Activated T-helper 2 cell treated with anti-CD3 and anti-CD28 coated beads, Interferon-gamma antibody, Interleukin-2, Interleukin-4, amounts not matched to agents 10 μg/mL and 5 μg/mL and 100 μg/mL, durations not matched to agents 14 hours and 24 hours and 36 hours (primary cell): Measurements from ENCODE around the gene OLIG2. TPM values are rescaled to one million over a fixed set of nuclear protein-coding genes. Genes with fewer than 3 reads are reported as not detected.

Experiments
- DNase-seq: peaks from one replicate; pipeline ENCODE4 v3.0.0; 2021; ENCODE audit warnings: low spot score
- H3K27ac Mint-ChIP-seq: one replicate; pipeline ENCODE4 v1.8.0; 2021; ENCODE audit warnings: mixed read lengths
- H3K27me3 Mint-ChIP-seq: one replicate; pipeline ENCODE4 v1.8.0; 2021; ENCODE audit warnings: low read depth, mixed read lengths
- H3K36me3 Mint-ChIP-seq: one replicate; pipeline ENCODE4 v1.8.0; 2021; ENCODE audit warnings: low read depth, mixed read lengths
- H3K4me1 Mint-ChIP-seq: one replicate; pipeline ENCODE4 v1.8.0; 2021; ENCODE audit warnings: low read depth, mixed read lengths
- H3K4me3 Mint-ChIP-seq: one replicate; pipeline ENCODE4 v1.8.0; 2021; ENCODE audit warnings: low read depth, mild to moderate bottlenecking, moderate library complexity, mixed read lengths
- H3K9me3 Mint-ChIP-seq: one replicate; pipeline ENCODE4 v1.8.0; 2021; ENCODE audit warnings: mixed read lengths
- intact Hi-C: fragments of 100-400 bp; cut with micrococcal nuclease; formaldehyde crosslinking; loops from one replicate; pipeline ENCODE4 v1.15.1; 2023
- total RNA-seq: library from RNA; stranded (reverse); gene quantifications from 2 replicates; pipeline ENCODE4 v1.2.3, GENCODE V29; 2022

The OLIG2 gene
- total RNA-seq = not detected in 2 replicates

- intact Hi-C loops = loop anchor here (10.0 kb wide), 1 partner anchor 99 kb away; no protein-coding TSS in a partner anchor
- peak within 1 kb of the TSS; percentile 31 for H3K27ac Mint-ChIP-seq
- H3K9me3 Mint-ChIP-seq = no peaks in the 10 kb centered on the region
- no peak within 1 kb of the TSS for H3K4me3 Mint-ChIP-seq
- peaks cover 14% of the 10 kb centered on the region for H3K4me1 Mint-ChIP-seq
- H3K27me3 Mint-ChIP-seq = peaks cover 85% of the 10 kb centered on the region
- DNase-seq = no peak
- H3K36me3 Mint-ChIP-seq = peaks cover 2% of the 10 kb centered on the region
Observed at GRCh38 chr21:33025489-33026442, at the start of gene OLIG2. TSS of gene OLIG2 (plus strand) at chr21:33025935. CDS start at chr21:33026863, 928 bp downstream.

- intact Hi-C loops = no loop called here
- Mint-ChIP-seq H3K9me3 (no peaks in the 10 kb centered on the region), H3K27ac (no peak overlapping the region), H3K36me3 (no peaks in the 10 kb centered on the region), H3K4me1 (no peaks in the 10 kb centered on the region), H3K27me3 (peaks cover 23% of the 10 kb centered on the region), H3K4me3 (no peak overlapping the region)
- no peak for DNase-seq
Observed at GRCh38 chr21:32976791-32977190, 48.9 kb upstream of the OLIG2 start.

- Mint-ChIP-seq H3K9me3 (no peaks in the 10 kb centered on the region), H3K4me1 (no peaks in the 10 kb centered on the region), H3K4me3 (no peak overlapping the region), H3K27ac (no peak overlapping the region), H3K27me3 (peaks cover 23% of the 10 kb centered on the region), H3K36me3 (no peaks in the 10 kb centered on the region)
- no peak for DNase-seq
- intact Hi-C loops = no loop called here
Observed at GRCh38 chr21:32977216-32977615, 48.5 kb upstream of the OLIG2 start.

GRCh38 chr21:32978331-32979270, 47.1 kb upstream of the OLIG2 start:
- Mint-ChIP-seq H3K27ac (no peak overlapping the region), H3K9me3 (no peaks in the 10 kb centered on the region), H3K36me3 (no peaks in the 10 kb centered on the region), H3K27me3 (peaks cover 19% of the 10 kb centered on the region), H3K4me1 (no peaks in the 10 kb centered on the region), H3K4me3 (no peak overlapping the region)
- intact Hi-C loops = no loop called here
- no peak for DNase-seq

GRCh38 chr21:32979598-32980268, 46.0 kb upstream of the OLIG2 start:
- no peak overlapping the region for H3K4me3 Mint-ChIP-seq
- intact Hi-C loops = no loop called here
- peaks cover 17% of the 10 kb centered on the region for H3K27me3 Mint-ChIP-seq

GRCh38 chr21:32981096-32981495, 44.6 kb upstream of the OLIG2 start:
- no peak overlapping the region for H3K27ac Mint-ChIP-seq
- H3K4me3 Mint-ChIP-seq = no peak overlapping the region
- H3K4me1 Mint-ChIP-seq = no peaks in the 10 kb centered on the region
- H3K36me3 Mint-ChIP-seq = no peaks in the 10 kb centered on the region
- H3K9me3 Mint-ChIP-seq = no peaks in the 10 kb centered on the region
- no peak for DNase-seq
- peaks cover 17% of the 10 kb centered on the region for H3K27me3 Mint-ChIP-seq
- intact Hi-C loops = no loop called here

More at GRCh38 chr21:32979598-32980268, 46.0 kb upstream of the OLIG2 start:
- no peak overlapping the region for H3K27ac Mint-ChIP-seq
- H3K9me3 Mint-ChIP-seq = no peaks in the 10 kb centered on the region
- no peaks in the 10 kb centered on the region for H3K4me1 Mint-ChIP-seq
- no peaks in the 10 kb centered on the region for H3K36me3 Mint-ChIP-seq
- DNase-seq = no peak

GRCh38 chr21:32990666-32991065, 35.1 kb upstream of the OLIG2 start:
- Mint-ChIP-seq H3K4me3 (no peak overlapping the region), H3K27me3 (peaks cover 40% of the 10 kb centered on the region), H3K9me3 (no peaks in the 10 kb centered on the region), H3K36me3 (no peaks in the 10 kb centered on the region), H3K27ac (no peak overlapping the region), H3K4me1 (no peaks in the 10 kb centered on the region)
- DNase-seq = no peak
- intact Hi-C loops = no loop called here

- Mint-ChIP-seq H3K9me3 (no peaks in the 10 kb centered on the region), H3K4me1 (no peaks in the 10 kb centered on the region), H3K27ac (no peak overlapping the region), H3K4me3 (no peak overlapping the region), H3K27me3 (peaks cover 42% of the 10 kb centered on the region), H3K36me3 (no peaks in the 10 kb centered on the region)
- intact Hi-C loops = no loop called here
- no peak for DNase-seq
Observed at GRCh38 chr21:32991361-32991760, 34.4 kb upstream of the OLIG2 start.

GRCh38 chr21:32993894-32994293, 31.8 kb upstream of the OLIG2 start:
- Mint-ChIP-seq H3K27me3 (peaks cover 50% of the 10 kb centered on the region), H3K4me3 (no peak overlapping the region), H3K27ac (no peak overlapping the region), H3K4me1 (no peaks in the 10 kb centered on the region), H3K9me3 (no peaks in the 10 kb centered on the region), H3K36me3 (no peaks in the 10 kb centered on the region)
- intact Hi-C loops = no loop called here
- DNase-seq = no peak

GRCh38 chr21:32994305-32994704, 31.4 kb upstream of the OLIG2 start:
- Mint-ChIP-seq H3K4me1 (no peaks in the 10 kb centered on the region), H3K9me3 (no peaks in the 10 kb centered on the region), H3K4me3 (no peak overlapping the region), H3K27ac (no peak overlapping the region), H3K36me3 (no peaks in the 10 kb centered on the region), H3K27me3 (peaks cover 53% of the 10 kb centered on the region)
- intact Hi-C loops = no loop called here
- no peak for DNase-seq

GRCh38 chr21:33007747-33008146, 18.0 kb upstream of the OLIG2 start:
- Mint-ChIP-seq H3K36me3 (no peaks in the 10 kb centered on the region), H3K9me3 (no peaks in the 10 kb centered on the region), H3K4me1 (no peaks in the 10 kb centered on the region), H3K4me3 (no peak overlapping the region), H3K27ac (no peak overlapping the region), H3K27me3 (peaks cover 36% of the 10 kb centered on the region)
- DNase-seq = no peak
- intact Hi-C loops = no loop called here

- Mint-ChIP-seq H3K27me3 (peaks cover 37% of the 10 kb centered on the region), H3K4me1 (no peaks in the 10 kb centered on the region), H3K27ac (no peak overlapping the region), H3K36me3 (no peaks in the 10 kb centered on the region), H3K9me3 (no peaks in the 10 kb centered on the region), H3K4me3 (no peak overlapping the region)
- intact Hi-C loops = no loop called here
- DNase-seq = no peak
Observed at GRCh38 chr21:33008333-33009051, 17.2 kb upstream of the OLIG2 start.
